Activated CD8-positive, alpha-beta T cell treated with anti-CD3 and anti-CD28 coated beads for 36 hours (primary cell): Measurements from ENCODE around the gene APRT. TPM values are rescaled to one million over a fixed set of nuclear protein-coding genes. Genes with fewer than 3 reads are reported as not detected.
"Not testable (repeated sequence)": the region's sequence is repeated elsewhere in the genome, so short reads cannot be mapped to it uniquely, and the experiment has no call there.

ENCODE experiments used
- ATAC-seq: fragments of 200-7000 bp; cut with Tn5 transposase; one replicate; pipeline ENCODE4 v1.10.0; 2021; ENCODE audit warnings: mild to moderate bottlenecking, moderate library complexity
- CTCF ChIA-PET: fragments of 350-600 bp; sonication (Branson Sonifier 250); formaldehyde crosslinking; loops from one replicate; lab custom pipeline; 2021; ENCODE audit warnings: antibody characterized with exemption; lab: Charles Lee
- POLR2A ChIA-PET: fragments of 350-600 bp; sonication (Branson Sonifier 250); formaldehyde crosslinking; loops from one replicate; lab custom pipeline; 2021; ENCODE audit warnings: antibody characterized with exemption; lab: Charles Lee
- DNase-seq: peaks from one replicate; pipeline ENCODE4 v3.0.0-alpha.2; 2020
- H3K27ac Mint-ChIP-seq: one replicate; pipeline ENCODE4 v1.8.0; 2021; ENCODE audit warnings: mild to moderate bottlenecking, mixed read lengths
- H3K27me3 Mint-ChIP-seq: one replicate; pipeline ENCODE4 v1.8.0; 2021; ENCODE audit warnings: mixed read lengths
- H3K36me3 Mint-ChIP-seq: one replicate; pipeline ENCODE4 v1.8.0; 2021; ENCODE audit warnings: low read depth, mixed read lengths
- H3K4me1 Mint-ChIP-seq: one replicate; pipeline ENCODE4 v1.8.0; 2021; ENCODE audit warnings: low read depth, mixed read lengths
- H3K4me3 Mint-ChIP-seq: one replicate; pipeline ENCODE4 v1.8.0; 2021; ENCODE audit warnings: mild to moderate bottlenecking, moderate library complexity, mixed read lengths
- H3K9me3 Mint-ChIP-seq: one replicate; pipeline ENCODE4 v1.8.0; 2021; ENCODE audit warnings: mixed read lengths
- intact Hi-C: fragments of 100-400 bp; cut with micrococcal nuclease; formaldehyde crosslinking; loops from one replicate; pipeline ENCODE4 v1.10.0; 2022
- total RNA-seq, 2 experiments: library from RNA; stranded (reverse); gene quantifications; one replicate each; pipeline ENCODE4 v1.2.3, GENCODE V29; 2021
- TF ChIP-seq, protein P1 (sequence below): fragments of 200-600 bp; IDR thresholded peaks from one replicate; pipeline ENCODE4 v1.8.0; 2022; ENCODE audit warnings: antibody characterized with exemption, mild to moderate bottlenecking

APRT gene
- total RNA-seq, 2 experiments from 2014 or later, result 236 to 240 TPM

DNA sequence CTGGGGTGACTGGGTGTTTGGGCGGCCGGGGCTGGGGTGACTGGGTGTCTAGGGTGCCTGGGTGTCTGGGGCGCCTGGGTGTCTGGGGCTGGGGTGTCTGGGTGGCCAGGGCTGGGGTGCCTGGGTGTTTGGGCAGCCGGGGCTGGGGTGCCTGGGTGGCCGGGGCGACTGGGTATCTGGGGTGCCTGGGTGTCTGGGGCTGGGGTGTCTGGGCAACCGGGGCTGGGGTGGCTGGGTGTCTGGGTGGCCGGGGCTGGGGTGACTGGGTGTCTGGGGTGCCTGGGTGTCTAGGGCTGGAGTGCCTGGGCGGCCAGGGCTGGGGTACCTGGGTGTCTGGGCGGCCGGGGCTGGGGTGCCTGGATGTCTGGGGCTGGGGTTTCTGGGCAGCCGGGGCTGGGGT, 13.4 kb upstream of the APRT start:
- CTCF ChIA-PET, result no interaction called here
- DNase-seq, result no peak
- no peaks in the 10 kb centered on the region for H3K27me3 Mint-ChIP-seq
- peaks cover 2% of the 10 kb centered on the region for H3K36me3 Mint-ChIP-seq
- TF ChIP-seq, protein P1, sequence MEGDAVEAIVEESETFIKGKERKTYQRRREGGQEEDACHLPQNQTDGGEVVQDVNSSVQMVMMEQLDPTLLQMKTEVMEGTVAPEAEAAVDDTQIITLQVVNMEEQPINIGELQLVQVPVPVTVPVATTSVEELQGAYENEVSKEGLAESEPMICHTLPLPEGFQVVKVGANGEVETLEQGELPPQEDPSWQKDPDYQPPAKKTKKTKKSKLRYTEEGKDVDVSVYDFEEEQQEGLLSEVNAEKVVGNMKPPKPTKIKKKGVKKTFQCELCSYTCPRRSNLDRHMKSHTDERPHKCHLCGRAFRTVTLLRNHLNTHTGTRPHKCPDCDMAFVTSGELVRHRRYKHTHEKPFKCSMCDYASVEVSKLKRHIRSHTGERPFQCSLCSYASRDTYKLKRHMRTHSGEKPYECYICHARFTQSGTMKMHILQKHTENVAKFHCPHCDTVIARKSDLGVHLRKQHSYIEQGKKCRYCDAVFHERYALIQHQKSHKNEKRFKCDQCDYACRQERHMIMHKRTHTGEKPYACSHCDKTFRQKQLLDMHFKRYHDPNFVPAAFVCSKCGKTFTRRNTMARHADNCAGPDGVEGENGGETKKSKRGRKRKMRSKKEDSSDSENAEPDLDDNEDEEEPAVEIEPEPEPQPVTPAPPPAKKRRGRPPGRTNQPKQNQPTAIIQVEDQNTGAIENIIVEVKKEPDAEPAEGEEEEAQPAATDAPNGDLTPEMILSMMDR, result no peak
- H3K4me3 Mint-ChIP-seq, result no peak overlapping the region
- H3K9me3 Mint-ChIP-seq, result no peaks in the 10 kb centered on the region
- no peak for ATAC-seq
- POLR2A ChIA-PET, result no interaction called here
- H3K4me1 Mint-ChIP-seq, result no peaks in the 10 kb centered on the region
- intact Hi-C loops, result loop anchor here (10.0 kb wide), 1 partner anchor 350 kb away; the partner anchor contains the start of gene CDH15
- no peak overlapping the region for H3K27ac Mint-ChIP-seq

DNA sequence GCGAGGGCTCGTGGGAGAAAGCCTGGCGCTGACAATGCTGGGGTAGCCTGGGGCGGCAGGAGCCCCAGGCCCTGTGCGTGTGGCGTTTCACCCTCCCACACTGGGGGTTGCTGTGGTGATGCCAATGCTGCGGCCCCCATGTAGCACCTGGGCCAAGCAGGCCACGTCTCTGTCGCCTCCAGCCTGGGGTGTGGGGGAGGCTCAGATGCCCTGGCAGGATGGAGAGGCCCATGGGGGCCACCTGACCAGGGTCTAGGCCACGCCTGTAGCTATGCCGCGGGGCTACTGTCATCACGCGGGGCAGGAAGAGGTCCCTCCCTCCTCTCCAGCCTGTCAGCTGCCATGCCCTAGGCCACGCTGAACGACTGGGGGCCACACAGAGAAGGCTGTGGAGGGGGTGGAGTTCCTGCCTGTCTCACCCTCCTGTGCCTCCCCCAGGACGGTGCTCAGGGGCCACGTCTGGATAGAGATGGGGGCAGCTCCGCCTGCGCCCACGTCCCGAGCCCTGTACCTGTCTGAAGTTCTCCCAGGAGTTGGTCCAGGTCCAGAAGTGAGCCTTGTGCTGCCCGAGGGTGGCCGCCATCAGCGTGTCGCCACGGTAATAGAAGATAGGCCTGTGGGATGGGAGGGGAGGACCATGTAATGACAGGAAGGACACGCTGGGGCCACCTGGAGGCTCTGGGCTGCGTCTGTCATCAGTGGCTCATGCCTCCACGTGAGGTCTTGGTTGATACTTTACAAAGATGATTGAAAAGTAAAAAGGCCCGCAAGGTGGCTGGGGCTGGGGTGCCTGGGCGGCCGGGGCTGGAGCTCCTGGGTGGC, 12.7 kb upstream of the APRT start:
- no peak overlapping the region for H3K27ac Mint-ChIP-seq
- no peaks in the 10 kb centered on the region for H3K4me1 Mint-ChIP-seq
- H3K36me3 Mint-ChIP-seq, result peaks cover 2% of the 10 kb centered on the region
- TF ChIP-seq, protein P1, result no peak
- ATAC-seq (no peak), DNase-seq (no peak)
- intact Hi-C loops, result loop anchor here (10.0 kb wide), 1 partner anchor 350 kb away; the partner anchor contains the start of gene CDH15
- no peaks in the 10 kb centered on the region for H3K27me3 Mint-ChIP-seq
- ChIA-PET CTCF (interaction anchor here (1.1 kb wide), 1 partner anchor 32 kb away, joined by 3 read pairs; the partner anchor contains the start of genes GALNS and TRAPPC2L), POLR2A (interaction anchor here (0.9 kb wide), 1 partner anchor 13 kb away, joined by 4 read pairs; the partner anchor contains the start of gene APRT)
- no peaks in the 10 kb centered on the region for H3K9me3 Mint-ChIP-seq
- no peak overlapping the region for H3K4me3 Mint-ChIP-seq

DNA sequence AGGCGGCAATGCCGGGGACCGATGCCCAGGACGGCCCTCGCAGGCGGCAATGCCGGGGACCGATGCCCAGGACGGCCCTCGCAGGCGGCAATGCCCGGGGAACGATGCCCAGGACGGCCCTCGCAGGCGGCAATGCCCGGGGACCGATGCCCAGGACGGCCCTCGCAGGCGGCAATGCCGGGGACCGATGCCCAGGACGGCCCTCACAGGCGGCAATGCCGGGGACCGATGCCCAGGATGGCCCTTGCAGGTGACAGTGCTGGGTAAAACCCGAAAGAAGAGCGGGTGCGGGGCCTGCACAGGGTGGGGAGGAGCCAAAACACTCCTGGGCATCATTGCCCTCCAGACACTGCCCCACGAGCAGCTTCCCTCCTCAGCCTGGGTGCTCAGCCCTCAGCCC, 11.9 kb upstream of the APRT start:
- H3K9me3 Mint-ChIP-seq, H3K4me1 Mint-ChIP-seq, DNase-seq, H3K36me3 Mint-ChIP-seq, POLR2A ChIA-PET, H3K4me3 Mint-ChIP-seq, ATAC-seq, H3K27ac Mint-ChIP-seq, H3K27me3 Mint-ChIP-seq: not testable (repeated sequence)
- intact Hi-C loops, result loop anchor here (10.0 kb wide), 1 partner anchor 351 kb away; the partner anchor contains the start of gene CDH15
- CTCF ChIA-PET, result interaction anchor here (1.1 kb wide), 1 partner anchor 33 kb away, joined by 3 read pairs; the partner anchor contains the start of genes GALNS and TRAPPC2L

DNA sequence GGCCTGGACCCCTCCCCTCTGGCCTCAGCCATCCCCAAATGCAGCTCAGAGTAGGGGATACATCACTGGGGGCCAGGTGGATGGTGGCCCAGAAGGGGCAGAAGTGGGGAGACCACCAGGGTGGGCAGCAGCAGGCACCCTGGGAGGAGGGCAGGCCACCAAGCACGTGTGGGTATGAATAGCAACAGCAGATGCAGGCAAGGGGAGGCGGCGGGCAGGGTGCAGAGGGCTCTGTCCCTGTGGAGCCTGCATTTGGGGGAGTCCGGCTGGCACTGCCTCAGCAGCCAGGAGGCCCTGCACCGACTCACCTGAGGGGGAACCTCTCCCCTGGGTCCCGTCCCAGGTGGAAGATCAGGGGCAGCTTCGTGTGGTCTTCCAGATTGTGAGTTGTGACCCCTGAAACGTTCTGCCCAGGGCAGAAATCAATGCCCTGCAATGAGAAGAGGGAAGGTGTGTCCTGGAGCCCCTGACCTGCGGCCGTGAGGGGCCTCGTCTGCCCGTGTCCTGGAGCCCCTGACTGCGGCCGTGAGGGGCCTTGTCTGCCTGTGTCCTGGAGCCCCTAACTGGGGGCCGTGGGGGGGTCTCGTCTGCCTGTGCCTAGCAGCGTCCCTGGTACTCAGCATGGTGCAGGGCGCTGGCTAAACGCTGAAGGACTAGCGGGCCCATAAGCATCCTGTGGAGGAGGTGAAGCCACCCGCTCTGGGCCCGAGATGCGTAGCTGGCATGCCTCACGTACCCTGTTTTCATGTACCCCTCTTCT, 10.7 kb upstream of the APRT start:
- Mint-ChIP-seq H3K4me3 (no peak overlapping the region), H3K27ac (no peak overlapping the region), H3K4me1 (no peaks in the 10 kb centered on the region), H3K36me3 (no peaks in the 10 kb centered on the region), H3K27me3 (no peaks in the 10 kb centered on the region), H3K9me3 (no peaks in the 10 kb centered on the region)
- intact Hi-C loops, result loop anchor here (10.0 kb wide), 1 partner anchor 352 kb away; the partner anchor contains the start of gene CDH15
- ATAC-seq, result no peak
- TF ChIP-seq, protein P1, result no peak
- ChIA-PET POLR2A (no interaction called here), CTCF (no interaction called here)
- DNase-seq, result no peak

DNA sequence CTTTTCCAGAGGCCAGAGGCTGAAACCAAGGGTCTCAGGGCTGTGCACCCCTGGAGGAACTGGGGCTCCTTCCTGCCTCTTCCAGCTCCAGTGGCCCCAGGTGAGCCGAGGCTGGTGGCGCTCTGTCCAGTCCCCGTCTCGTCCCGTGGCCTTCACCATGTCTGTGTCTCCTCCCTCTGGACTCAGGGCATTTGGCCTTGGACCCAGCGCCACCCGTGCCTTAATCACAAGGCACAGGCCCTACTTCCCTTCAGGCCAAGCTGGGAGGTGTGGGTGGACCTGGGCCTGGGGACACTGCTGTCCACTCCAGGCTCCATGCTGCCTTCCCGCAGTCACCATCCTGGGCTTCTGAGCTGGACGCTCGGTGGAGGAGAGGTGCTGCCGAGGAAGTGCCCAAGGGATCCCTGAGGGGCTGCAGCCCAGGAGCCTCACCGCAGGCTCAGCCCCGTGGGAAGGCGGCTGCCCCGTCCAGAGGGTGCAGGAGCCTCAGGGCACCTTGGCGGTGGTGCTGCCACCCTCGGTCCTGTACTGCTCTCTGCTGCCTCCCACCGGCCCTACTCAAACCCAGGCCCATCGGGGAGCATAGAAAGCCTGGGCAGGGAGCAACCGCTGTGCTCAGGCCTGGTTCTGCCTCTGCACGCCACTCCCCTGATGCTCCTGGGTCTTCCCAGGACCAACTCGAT, 9.6 kb upstream of the APRT start:
- Mint-ChIP-seq H3K27ac (no peak overlapping the region), H3K4me1 (no peaks in the 10 kb centered on the region), H3K27me3 (no peaks in the 10 kb centered on the region), H3K36me3 (no peaks in the 10 kb centered on the region), H3K4me3 (no peak overlapping the region), H3K9me3 (no peaks in the 10 kb centered on the region)
- DNase-seq, result no peak
- CTCF ChIA-PET, result no interaction called here
- TF ChIP-seq, protein P1, result no peak
- intact Hi-C loops, result loop anchor here (10.0 kb wide), 1 partner anchor 353 kb away; the partner anchor contains the start of gene CDH15
- POLR2A ChIA-PET, result interaction anchor here (1.6 kb wide), 1 partner anchor 9 kb away, joined by 6 read pairs; no protein-coding TSS in a partner anchor
- ATAC-seq, result no peak
